K562 (cell line): ENCODE results near the gene IL17RB. TPM values are rescaled to one million over a fixed set of nuclear protein-coding genes. Genes with fewer than 3 reads are reported as not detected.

Experiments used
- ATAC-seq: fragments of 200-7000 bp; cut with Tn5 transposase; 3 replicates; pipeline ENCODE4 v1.9.1; 2020; ENCODE audit warnings: moderate library complexity
- BruUV-seq: library from RNA; stranded (reverse); fragments of 400-500 nt; replicated peaks from 2 replicates; lab custom pipeline; 2021; lab: Mats Ljungman, UMichigan
- CTCF ChIA-PET: fragments of 300-600 bp; formaldehyde crosslinking; extraction: SDS; loops from one replicate; lab custom pipeline; 2021; ENCODE audit warnings: low intra/inter-chr PET ratio; lab: Yijun Ruan, JAX
- POLR2A ChIA-PET: fragments of 300-600, 350-650 bp; sonication (Branson Sonifier 250); formaldehyde crosslinking; extraction: SDS; loops from one replicate; lab custom pipeline; 2021; ENCODE audit warnings: antibody characterized with exemption, inconsistent platforms; lab: Yijun Ruan, JAX
- DNase-seq, 4 experiments: peaks; one replicate each; pipeline versions ENCODE4 v3.0.0 to v3.0.0-alpha.2; 2011 to 2018; ENCODE audit warnings: low spot score in 3 of 4, mixed read lengths in 3 of 4; ENCODE audit errors: extremely low read depth in 1 of 4
- FAIRE-seq: peaks from 2 replicates; lab custom pipeline; 2011; peaks lifted over from hg19 to GRCh38; lab: Jason Lieb, UNC
- H2AFZ ChIP-seq: 2 replicates; pipeline ENCODE4 v1.6.0; 2011; ENCODE audit warnings: low read depth, low read length, control low read depth, inconsistent platforms
- H3K27ac ChIP-seq: fragments of 200-600 bp; 3 replicates; pipeline ENCODE4 v1.8.0; 2011; ENCODE audit warnings: low read depth, mild to moderate bottlenecking, control low read depth, inconsistent platforms, low read length, moderate library complexity, mixed read lengths; ENCODE audit errors: extremely low read depth
- H3K27me3 ChIP-seq, 2 experiments: fragments of 300-600 bp in 1 of 2; 2 replicates in 1 of 2; 3 replicates in 1 of 2; pipeline versions ENCODE4 v1.6.0 to v1.8.0; 2011; ENCODE audit warnings: inconsistent platforms in 2 of 2, low read length in 2 of 2, mild to moderate bottlenecking in 1 of 2, mixed read lengths in 1 of 2, moderate library complexity in 1 of 2; ENCODE audit not compliant: control insufficient read depth in 2 of 2, insufficient read depth in 2 of 2
- H3K36me3 ChIP-seq: fragments of 300-600 bp; 3 replicates; pipeline ENCODE4 v1.8.0; 2011; ENCODE audit warnings: mild to moderate bottlenecking, low read length, inconsistent platforms; ENCODE audit not compliant: control insufficient read depth, insufficient read depth
- H3K4me1 ChIP-seq, 2 experiments: fragments of 200-600 bp in 1 of 2; replicated peaks in 1 of 2; 2 replicates in 1 of 2; 3 replicates in 1 of 2; pipeline versions ENCODE4 v1.5.1 to v1.8.0; 2011; ENCODE audit warnings: inconsistent platforms in 2 of 2, low read length in 2 of 2, mild to moderate bottlenecking in 1 of 2, mixed read lengths in 1 of 2, moderate library complexity in 1 of 2; ENCODE audit not compliant: control insufficient read depth in 2 of 2, insufficient read depth in 2 of 2
- H3K4me2 ChIP-seq: 2 replicates; pipeline ENCODE4 v1.6.1; 2011; ENCODE audit warnings: low read length, control low read depth, inconsistent platforms, mixed read lengths; ENCODE audit not compliant: insufficient read depth
- H3K4me3 ChIP-seq: fragments of 200-600 bp; sonication (generic), shearing (Covaris generic); 2 replicates; pipeline ENCODE4 v1.5.1; 2016; ENCODE audit warnings: control low read depth, inconsistent platforms
- H3K79me2 ChIP-seq: fragments of 200-600 bp; 3 replicates; pipeline ENCODE4 v1.8.0; 2011; ENCODE audit warnings: low read length, inconsistent platforms; ENCODE audit not compliant: control insufficient read depth, insufficient read depth
- H3K9ac ChIP-seq, 2 experiments: 2 replicates each; pipeline versions ENCODE4 v1.6.0 to v1.6.1; 2011; ENCODE audit warnings: low read depth in 2 of 2, low read length in 2 of 2, control low read depth in 1 of 2, inconsistent platforms in 1 of 2, mild to moderate bottlenecking in 1 of 2, mixed read lengths in 1 of 2; ENCODE audit not compliant: insufficient read depth in 1 of 2
- H3K9me1 ChIP-seq: one replicate; pipeline ENCODE4 v1.6.0; 2011; ENCODE audit warnings: inconsistent platforms, mild to moderate bottlenecking, low read length, moderate library complexity; ENCODE audit not compliant: control insufficient read depth, insufficient read depth
- H3K9me3 ChIP-seq: replicated peaks from 2 replicates; pipeline ENCODE4 v1.5.1; 2011; ENCODE audit warnings: low read depth, low read length, inconsistent platforms; ENCODE audit not compliant: control insufficient read depth, insufficient read depth
- H4K20me1 ChIP-seq: replicated peaks from 2 replicates; pipeline ENCODE4 v1.6.1; 2011; ENCODE audit warnings: low read length, inconsistent platforms, mixed read lengths; ENCODE audit not compliant: control insufficient read depth, insufficient read depth
- BRF1 ChIP-seq: IDR thresholded peaks from 3 replicates; pipeline ENCODE4 v1.6.1; 2011; ENCODE audit warnings: borderline replicate concordance, mild to moderate bottlenecking; ENCODE audit not compliant: insufficient read length; ENCODE audit errors: extremely low read depth
- FOXM1 ChIP-seq, 2 experiments: fragments of 450-650 bp in 1 of 2; sonication (generic) in 1 of 2; formaldehyde crosslinking in 1 of 2; IDR thresholded peaks; 2 replicates each; pipeline versions ENCODE4 v1.6.1 to v1.9.0; 2017 to 2022; ENCODE audit warnings: low read depth in 2 of 2, mild to moderate bottlenecking in 2 of 2, missing genetic modification reagents in 1 of 2, moderate library complexity in 1 of 2
- HMG20B ChIP-seq: fragments of 250-450 bp; sonication (Bioruptor Pico); IDR thresholded peaks from 2 replicates; pipeline ENCODE4 v1.5.0; 2021; ENCODE audit warnings: mild to moderate bottlenecking
- NR0B1 ChIP-seq: fragments of 450-650 bp; IDR thresholded peaks from one replicate; pipeline ENCODE4 v1.6.1; 2018; ENCODE audit warnings: mild to moderate bottlenecking, moderate library complexity; ENCODE audit not compliant: partially characterized antibody
- ZNF699 ChIP-seq: fragments of 250-450 bp; sonication (Bioruptor Pico); IDR thresholded peaks from 2 replicates; pipeline ENCODE4 v1.8.0; 2021; ENCODE audit warnings: mild to moderate bottlenecking, moderate library complexity; ENCODE audit not compliant: insufficient replicate concordance
- ZNF707 ChIP-seq: fragments of 250-450 bp; sonication (Bioruptor Pico); conservative IDR thresholded peaks from 2 replicates; pipeline ENCODE4 v1.8.0; 2022; ENCODE audit warnings: inconsistent platforms, mild to moderate bottlenecking, moderate library complexity
- WGBS: fragments of 100-300 bp; shearing (Covaris generic); methylation state at CpG from one replicate; pipeline ENCODE4 v1.1.6; 2016; ENCODE audit warnings: low coverage, mixed read lengths; ENCODE audit not compliant: insufficient coverage; ENCODE audit errors: missing lambda C conversion rate; 5-methylcytosine and 5-hydroxymethylcytosine counted together
- in situ Hi-C: fragments of 300-500 bp; cut with MboI; formaldehyde crosslinking; loops from 4 replicates; pipeline ENCODE4 v1.15.0; 2018; ENCODE audit warnings: inconsistent platforms, mixed read lengths
- intact Hi-C: fragments of 100-400 bp; cut with micrococcal nuclease; formaldehyde crosslinking; loops from 2 replicates; pipeline ENCODE4 v1.14.2; 2022
- polyA plus RNA-seq, 8 experiments: library from polyadenylated mRNA; depleted of rRNA in 4 of 8; stranded (reverse) in 5 of 8; unstranded in 3 of 8; fragments of >200 nt; fragmentation: Nextera tagmentation in 2 of 8; fragmentation: Illumina TruSeq in 1 of 8; extraction: Ambion mirVana in 2 of 8; extraction: Trizol in 1 of 8; gene quantifications; 2 replicates each; pipeline versions ENCODE4 v1.2.1 to v1.2.3, GENCODE V29; 2011 to 2014; ENCODE audit warnings: inconsistent platforms in 1 of 8, missing spikeins in 1 of 8
- total RNA-seq, 7 experiments: library from RNA; depleted of rRNA in 6 of 7; stranded (reverse); fragments of >200 nt in 6 of 7; fragmentation: Illumina TruSeq in 2 of 7; extraction: Trizol in 2 of 7; gene quantifications; 2 replicates each; pipeline versions ENCODE4 v1.2.1 to v1.2.3, GENCODE V29; 2011 to 2021; ENCODE audit warnings: low replicate concordance in 1 of 7

Gene IL17RB
- total and polyA plus RNA-seq, 9 of the 15 experiments (the other 6 are each of a cell fraction or from before 2014, with no cell fraction given): 1.1 to 4.1 (median 1.7) TPM

- TF ChIP-seq BRF1 (no peak), NR0B1 (no peak), ZNF707 (CRISPR knock-in tag) (no peak), FOXM1 (IDR thresholded peaks at IDR 0.05; ENCODE audit: low read depth) (no peak), FOXM1 (CRISPR knock-in tag; IDR thresholded peaks at IDR 0.05; ENCODE audit: low read depth) (no peak), ZNF699 (CRISPR knock-in tag) (no peak), HMG20B (CRISPR knock-in tag) (no peak)
- no peak for FAIRE-seq
- no peak overlapping the region for H3K4me3 ChIP-seq
- H3K9me1 ChIP-seq: no peaks in the 10 kb centered on the region
- H3K36me3 ChIP-seq: no peaks in the 10 kb centered on the region
- no peaks in the 10 kb centered on the region for H3K4me1 ChIP-seq
- POLR2A ChIA-PET: no interaction called here
- no peak overlapping the region for H2AFZ ChIP-seq
- BruUV-seq: no TSS peak
- ATAC-seq: 0 out of 3 replicates have a peak, but pooled peaks have one; percentile 27
- CTCF ChIA-PET: no interaction called here
- in situ Hi-C loops (no loop called here), intact Hi-C loops (no loop called here)
- no peak overlapping the region for H3K4me2 ChIP-seq
- DNase-seq: no peak
- no peak overlapping the region for H3K27ac ChIP-seq
- no peaks in the 10 kb centered on the region for H3K79me2 ChIP-seq
- no peak overlapping the region for H3K9ac ChIP-seq
- 0% methylated on average over 4 of the region's 12 CpGs for WGBS
- peaks cover 10 to 65% of the 10 kb centered on the region in 2 experiments; a peak in 4 of 5 replicates for H3K27me3 ChIP-seq
- H3K9me3 ChIP-seq: no peaks in the 10 kb centered on the region
- H4K20me1 ChIP-seq: no peaks in the 10 kb centered on the region; the same call in 1 of the 2 replicates
Measured at GRCh38 chr3:53799338-53799865, 47.0 kb upstream of the IL17RB start.
